ENCODE results near the gene TMEM80. TPM values are rescaled to one million over a fixed set of nuclear protein-coding genes. Genes with fewer than 3 reads are reported as not detected.

The TMEM80 gene
- total and polyA plus RNA-seq, 2 experiments from 2014 or later, result 12.8 to 25.4 TPM

GRCh38 chr11:724778-725386 is 29.3 kb downstream of the TMEM80 start (continued):
- TF ChIP-seq REST (IDR thresholded peaks at IDR 0.05; ENCODE audit: unreplicated experiment), result no peak
- no peak for TF ChIP-seq CREB1 (CRISPR knock-in tag; IDR thresholded peaks at IDR 0.05; ENCODE audit: low read depth)
- TF ChIP-seq STAT1 (IDR thresholded peaks at IDR 0.05; ENCODE audit: unreplicated experiment), result no peak
- no peak for TF ChIP-seq ZNF331 (CRISPR knock-in tag; IDR thresholded peaks at IDR 0.05; ENCODE audit: low read depth)
- TF ChIP-seq NANOG (IDR thresholded peaks at IDR 0.05; ENCODE audit: borderline replicate concordance), result no peak
- TF ChIP-seq, protein P1, sequence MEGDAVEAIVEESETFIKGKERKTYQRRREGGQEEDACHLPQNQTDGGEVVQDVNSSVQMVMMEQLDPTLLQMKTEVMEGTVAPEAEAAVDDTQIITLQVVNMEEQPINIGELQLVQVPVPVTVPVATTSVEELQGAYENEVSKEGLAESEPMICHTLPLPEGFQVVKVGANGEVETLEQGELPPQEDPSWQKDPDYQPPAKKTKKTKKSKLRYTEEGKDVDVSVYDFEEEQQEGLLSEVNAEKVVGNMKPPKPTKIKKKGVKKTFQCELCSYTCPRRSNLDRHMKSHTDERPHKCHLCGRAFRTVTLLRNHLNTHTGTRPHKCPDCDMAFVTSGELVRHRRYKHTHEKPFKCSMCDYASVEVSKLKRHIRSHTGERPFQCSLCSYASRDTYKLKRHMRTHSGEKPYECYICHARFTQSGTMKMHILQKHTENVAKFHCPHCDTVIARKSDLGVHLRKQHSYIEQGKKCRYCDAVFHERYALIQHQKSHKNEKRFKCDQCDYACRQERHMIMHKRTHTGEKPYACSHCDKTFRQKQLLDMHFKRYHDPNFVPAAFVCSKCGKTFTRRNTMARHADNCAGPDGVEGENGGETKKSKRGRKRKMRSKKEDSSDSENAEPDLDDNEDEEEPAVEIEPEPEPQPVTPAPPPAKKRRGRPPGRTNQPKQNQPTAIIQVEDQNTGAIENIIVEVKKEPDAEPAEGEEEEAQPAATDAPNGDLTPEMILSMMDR (conservative IDR thresholded peaks at IDR 0.05; ENCODE audit: low read depth in 2 of 2), result no peak
- TF ChIP-seq EZH2phosphoT487 (IDR thresholded peaks at IDR 0.05; ENCODE audit: unreplicated experiment), result no peak

DNA sequence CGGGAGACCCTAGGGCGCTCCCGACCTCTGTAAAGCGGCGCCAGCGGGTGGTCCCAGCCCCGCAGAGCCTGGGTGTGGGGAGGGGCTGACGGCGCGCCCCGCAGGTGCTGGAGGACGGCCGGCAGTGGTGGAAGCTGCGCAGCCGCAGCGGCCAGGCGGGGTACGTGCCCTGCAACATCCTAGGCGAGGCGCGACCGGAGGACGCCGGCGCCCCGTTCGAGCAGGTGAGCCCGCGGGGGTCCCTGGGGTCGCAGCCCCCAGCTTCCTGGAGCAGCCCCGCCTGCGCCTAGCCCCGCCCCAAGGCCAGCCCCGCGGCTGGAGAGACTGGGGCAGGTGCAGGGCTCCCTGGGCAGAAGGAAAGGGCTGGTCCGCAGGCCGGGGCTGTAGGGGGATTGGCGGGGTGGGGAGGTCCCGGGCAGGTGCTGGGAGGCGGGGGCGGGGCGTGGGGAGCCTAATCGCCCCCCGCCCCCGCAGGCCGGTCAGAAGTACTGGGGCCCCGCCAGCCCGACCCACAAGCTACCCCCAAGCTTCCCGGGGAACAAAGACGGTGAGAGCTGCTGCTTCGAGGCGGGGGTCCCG is 30.1 kb downstream of the TMEM80 start:
- Histone ChIP-seq H3K4me3 (peak overlapping the region; percentile 65), H3K4me2 (peak overlapping the region; percentile 88)
- DNase-seq (ENCODE audit: low spot score), result peak; percentile 63

More for the DNA sequence above, 30.1 kb downstream of the TMEM80 start:
- H3K4me1 ChIP-seq (ENCODE audit: insufficient read depth), result peaks cover 6% of the 10 kb centered on the region
- no peak for TF ChIP-seq NANOG (IDR thresholded peaks at IDR 0.05; ENCODE audit: borderline replicate concordance)
- TF ChIP-seq EZH2phosphoT487 (IDR thresholded peaks at IDR 0.05; ENCODE audit: unreplicated experiment), result no peak
- TF ChIP-seq ZNF114 (CRISPR knock-in tag; IDR thresholded peaks at IDR 0.05), result no peak
- no peak for TF ChIP-seq CREB1 (CRISPR knock-in tag; IDR thresholded peaks at IDR 0.05; ENCODE audit: low read depth)
- TF ChIP-seq EZH2 (IDR thresholded peaks at IDR 0.05; ENCODE audit: low read depth, unreplicated experiment), result no peak
- no peak for TF ChIP-seq ZNF331 (CRISPR knock-in tag; IDR thresholded peaks at IDR 0.05; ENCODE audit: low read depth)
- TF ChIP-seq POLR2AphosphoS5 (IDR thresholded peaks at IDR 0.05; ENCODE audit: low read depth), result peak; percentile 42; the same call in 1 of the 2 replicates
- TF ChIP-seq, protein P2, sequence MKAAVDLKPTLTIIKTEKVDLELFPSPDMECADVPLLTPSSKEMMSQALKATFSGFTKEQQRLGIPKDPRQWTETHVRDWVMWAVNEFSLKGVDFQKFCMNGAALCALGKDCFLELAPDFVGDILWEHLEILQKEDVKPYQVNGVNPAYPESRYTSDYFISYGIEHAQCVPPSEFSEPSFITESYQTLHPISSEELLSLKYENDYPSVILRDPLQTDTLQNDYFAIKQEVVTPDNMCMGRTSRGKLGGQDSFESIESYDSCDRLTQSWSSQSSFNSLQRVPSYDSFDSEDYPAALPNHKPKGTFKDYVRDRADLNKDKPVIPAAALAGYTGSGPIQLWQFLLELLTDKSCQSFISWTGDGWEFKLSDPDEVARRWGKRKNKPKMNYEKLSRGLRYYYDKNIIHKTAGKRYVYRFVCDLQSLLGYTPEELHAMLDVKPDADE (IDR thresholded peaks at IDR 0.05), result no peak
- no peak overlapping the region for H3K27ac ChIP-seq (ENCODE audit: low read depth)
- Mint-ChIP-seq H3K4me1 (peaks cover 9% of the 10 kb centered on the region; the same call in 2 of the 3 replicates), H3K4me3 (peak overlapping the region; percentile 64; the same call in 2 of the 3 replicates), H3K36me3 (ENCODE audit: low read depth) (no peaks in the 10 kb centered on the region), H3K27ac (no peak overlapping the region), H3K9me3 (no peaks in the 10 kb centered on the region; the same call in 2 of the 3 replicates), H3K27me3 (ENCODE audit: insufficient read depth, low read depth, poor library complexity) (peaks cover 15% of the 10 kb centered on the region)
- no peaks in the 10 kb centered on the region for H3K36me3 ChIP-seq (ENCODE audit: insufficient read depth)
- H3K79me2 ChIP-seq (replicated peaks; ENCODE audit: insufficient read depth), result no peaks in the 10 kb centered on the region
- 0 out of 2 replicates have a peak, but pooled peaks cover 16% of the 10 kb centered on the region for H3F3A ChIP-seq (replicated peaks; ENCODE audit: low read depth)
- H3K27me3 ChIP-seq (ENCODE audit: insufficient read depth), result no peaks in the 10 kb centered on the region
- ATAC-seq, result peak; percentile 23
- no peaks in the 10 kb centered on the region for H3K9me2 ChIP-seq (ENCODE audit: insufficient read depth)
- no peaks in the 10 kb centered on the region for H4K20me1 ChIP-seq (replicated peaks; ENCODE audit: insufficient read depth)
- peak overlapping the region; percentile 32; the same call in 1 of the 2 replicates for H2AFZ ChIP-seq
